Hepatocyte (in vitro differentiated cells): Measurements from ENCODE around the gene TCTA.

ENCODE experiments used
- EZH2 ChIP-seq: fragments of 200-600 bp; sonication (generic); IDR thresholded peaks from 2 replicates; pipeline ENCODE4 v1.6.1; 2016; ENCODE audit warnings: antibody characterized with exemption, mild to moderate bottlenecking, borderline replicate concordance
- EZH2phosphoT487 ChIP-seq: fragments of 200-600 bp; sonication (generic); IDR thresholded peaks from one replicate; pipeline ENCODE4 v1.6.1; 2018; ENCODE audit warnings: antibody characterized with exemption, mild to moderate bottlenecking, low read depth, moderate library complexity; ENCODE audit not compliant: unreplicated experiment, severe bottlenecking
- TF ChIP-seq, protein P1 (sequence below): fragments of 200-600 bp; sonication (generic); IDR thresholded peaks from 2 replicates; pipeline ENCODE4 v1.5.1; 2016; ENCODE audit warnings: antibody characterized with exemption, mild to moderate bottlenecking; ENCODE audit not compliant: poor library complexity

DNA sequence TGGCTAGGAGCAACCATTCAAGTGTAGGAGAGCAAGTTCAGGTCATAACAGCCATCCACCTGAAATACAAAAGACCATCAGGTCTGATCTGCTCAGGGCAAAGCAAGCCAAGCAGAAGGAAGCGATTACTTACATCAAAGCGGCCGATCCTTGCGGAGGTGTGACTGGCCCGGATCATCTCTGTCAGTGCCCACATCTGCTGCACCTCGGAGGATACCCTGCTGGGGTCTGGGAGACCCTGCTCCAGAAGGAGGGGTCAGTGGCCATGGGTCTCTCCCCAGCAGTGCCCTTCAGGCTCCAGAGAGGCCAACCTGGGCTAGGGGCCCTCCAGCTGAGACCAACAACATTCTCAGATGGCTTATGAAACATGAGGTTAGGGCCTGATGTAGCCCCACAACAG is 12.6 kb downstream of the TCTA start:
- TF ChIP-seq, protein P1, sequence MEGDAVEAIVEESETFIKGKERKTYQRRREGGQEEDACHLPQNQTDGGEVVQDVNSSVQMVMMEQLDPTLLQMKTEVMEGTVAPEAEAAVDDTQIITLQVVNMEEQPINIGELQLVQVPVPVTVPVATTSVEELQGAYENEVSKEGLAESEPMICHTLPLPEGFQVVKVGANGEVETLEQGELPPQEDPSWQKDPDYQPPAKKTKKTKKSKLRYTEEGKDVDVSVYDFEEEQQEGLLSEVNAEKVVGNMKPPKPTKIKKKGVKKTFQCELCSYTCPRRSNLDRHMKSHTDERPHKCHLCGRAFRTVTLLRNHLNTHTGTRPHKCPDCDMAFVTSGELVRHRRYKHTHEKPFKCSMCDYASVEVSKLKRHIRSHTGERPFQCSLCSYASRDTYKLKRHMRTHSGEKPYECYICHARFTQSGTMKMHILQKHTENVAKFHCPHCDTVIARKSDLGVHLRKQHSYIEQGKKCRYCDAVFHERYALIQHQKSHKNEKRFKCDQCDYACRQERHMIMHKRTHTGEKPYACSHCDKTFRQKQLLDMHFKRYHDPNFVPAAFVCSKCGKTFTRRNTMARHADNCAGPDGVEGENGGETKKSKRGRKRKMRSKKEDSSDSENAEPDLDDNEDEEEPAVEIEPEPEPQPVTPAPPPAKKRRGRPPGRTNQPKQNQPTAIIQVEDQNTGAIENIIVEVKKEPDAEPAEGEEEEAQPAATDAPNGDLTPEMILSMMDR = no peak
- TF ChIP-seq EZH2phosphoT487 (no peak), EZH2 (no peak)
